Neural cell (in vitro differentiated cells): ENCODE measurements around the gene MYO10. TPM values are rescaled to one million over a fixed set of nuclear protein-coding genes. Genes with fewer than 3 reads are reported as not detected.
"Not testable (repeated sequence)": the region's sequence is repeated elsewhere in the genome, so short reads cannot be mapped to it uniquely, and the experiment has no call there.

ENCODE experiments used
- H2AFZ ChIP-seq: fragments of 200-600, 300-800 bp; sonication (generic), shearing (Covaris generic); 2 replicates; pipeline ENCODE4 v1.6.0; 2014; ENCODE audit warnings: low read depth, mild to moderate bottlenecking, antibody characterized with exemption, low read length, moderate library complexity
- H3F3A ChIP-seq: fragments of 200-600 bp; shearing (Covaris generic); 2 replicates; pipeline ENCODE4 v1.6.1; 2016; ENCODE audit warnings: mild to moderate bottlenecking, moderate library complexity, mixed read lengths, antibody characterized with exemption, low read length; ENCODE audit not compliant: insufficient read depth, poor library complexity, severe bottlenecking
- H3K27ac ChIP-seq: fragments of 200-600, 300-800 bp; sonication (generic), shearing (Covaris generic); 2 replicates; pipeline ENCODE4 v1.5.1; 2014; ENCODE audit warnings: mild to moderate bottlenecking, low read length, moderate library complexity
- H3K27me3 ChIP-seq: fragments of 300-800, 200-600 bp; sonication (generic), shearing (Covaris generic); 2 replicates; pipeline ENCODE4 v1.6.0; 2014; ENCODE audit warnings: mild to moderate bottlenecking, low read depth, low read length, moderate library complexity; ENCODE audit not compliant: insufficient read depth
- H3K36me3 ChIP-seq: fragments of 300-800, 200-600 bp; sonication (generic), shearing (Covaris generic); 2 replicates; pipeline ENCODE4 v1.5.1; 2014; ENCODE audit warnings: mild to moderate bottlenecking, antibody characterized with exemption, low read length, moderate library complexity; ENCODE audit not compliant: insufficient read depth
- H3K4me2 ChIP-seq: fragments of 300-800, 200-600 bp; sonication (generic), shearing (Covaris generic); 2 replicates; pipeline ENCODE4 v1.6.0; 2014; ENCODE audit warnings: mild to moderate bottlenecking, low read length
- H3K4me3 ChIP-seq: fragments of 300-800, 200-600 bp; sonication (generic), shearing (Covaris generic); 2 replicates; pipeline ENCODE4 v1.5.1; 2014; ENCODE audit warnings: mild to moderate bottlenecking, low read length, moderate library complexity
- H3K79me2 ChIP-seq: fragments of 200-600 bp; shearing (Covaris generic); replicated peaks from 2 replicates; pipeline ENCODE4 v1.6.0; 2014; ENCODE audit warnings: mild to moderate bottlenecking, low read length, moderate library complexity; ENCODE audit not compliant: insufficient read depth
- H3K9ac ChIP-seq: fragments of 300-800, 200-600 bp; sonication (generic), shearing (Covaris generic); 2 replicates; pipeline ENCODE4 v1.6.1; 2016; ENCODE audit warnings: mild to moderate bottlenecking, low read length, mixed read lengths
- H3K9me2 ChIP-seq: fragments of 200-600 bp; shearing (Covaris generic); 2 replicates; pipeline ENCODE4 v1.6.1; 2016; ENCODE audit warnings: mild to moderate bottlenecking, low read length, mixed read lengths; ENCODE audit not compliant: insufficient read depth
- H3K9me3 ChIP-seq: fragments of 200-600, 300-800 bp; sonication (generic), shearing (Covaris generic); 2 replicates; pipeline ENCODE4 v1.6.1; 2016; ENCODE audit warnings: mild to moderate bottlenecking, mixed run types, low read length, moderate library complexity, mixed read lengths
- H4K20me1 ChIP-seq: fragments of 200-600 bp; shearing (Covaris generic); 2 replicates; pipeline ENCODE4 v1.6.1; 2016; ENCODE audit warnings: mild to moderate bottlenecking, mixed run types; ENCODE audit not compliant: insufficient read depth
- MXI1 ChIP-seq: fragments of 450-650 bp; conservative IDR thresholded peaks from 2 replicates; pipeline ENCODE4 v1.6.1; 2014; ENCODE audit warnings: antibody characterized with exemption, mild to moderate bottlenecking; ENCODE audit not compliant: poor library complexity, severe bottlenecking
- TAF1 ChIP-seq: IDR thresholded peaks from 2 replicates; pipeline ENCODE4 v1.6.1; 2012; ENCODE audit warnings: low read depth
- polyA plus RNA-seq: library from polyadenylated mRNA; depleted of rRNA; stranded (reverse); fragments of >200 nt; gene quantifications from 2 replicates; pipeline ENCODE4 v1.2.3, GENCODE V29; 2014
- TF ChIP-seq, protein P1 (sequence below): fragments of 450-650 bp; IDR thresholded peaks from 2 replicates; pipeline ENCODE4 v1.5.1; 2014; ENCODE audit warnings: antibody characterized with exemption, mild to moderate bottlenecking, moderate library complexity; ENCODE audit not compliant: poor library complexity, severe bottlenecking
- TF ChIP-seq, protein P2 (sequence below): IDR thresholded peaks from 2 replicates; pipeline ENCODE4 v1.6.1; 2012; ENCODE audit warnings: borderline replicate concordance

The MYO10 gene
- polyA plus RNA-seq, 1 donor from 2014 or later: 3.2 TPM

DNA sequence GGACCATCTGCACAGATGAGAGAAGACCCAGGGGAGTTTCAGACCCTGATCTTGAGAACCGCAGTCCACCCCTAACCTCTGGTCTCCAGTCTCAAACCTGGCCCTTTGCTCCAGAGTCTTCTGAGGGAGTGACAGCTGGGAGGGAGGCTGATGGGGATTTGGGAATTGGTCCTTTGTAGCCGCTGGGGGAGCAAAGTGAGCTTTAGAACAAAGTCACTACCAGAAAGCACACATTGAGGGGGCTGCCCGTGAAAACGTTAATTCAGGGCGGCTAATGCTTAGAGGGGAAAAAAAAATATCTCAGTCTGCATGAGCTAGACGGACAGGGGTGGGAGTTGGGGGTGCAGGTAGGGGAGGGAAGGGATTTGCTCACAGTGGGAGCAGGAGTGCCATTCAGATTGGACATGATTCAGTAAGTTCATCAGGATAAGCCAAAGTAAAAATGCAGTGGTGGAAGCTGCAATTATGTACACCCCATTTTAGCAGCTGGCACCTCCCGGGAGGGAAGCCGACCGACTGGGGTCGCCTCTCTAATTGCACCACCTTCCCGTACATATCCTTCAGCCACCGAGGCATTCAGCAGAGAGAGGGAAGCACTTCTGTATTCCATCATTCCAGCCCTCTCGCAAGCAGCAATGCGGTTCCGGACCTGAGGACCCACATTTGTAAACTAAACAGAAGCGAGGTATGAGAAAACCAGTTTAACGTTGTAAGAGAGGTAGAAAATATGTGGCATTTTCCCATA is 195.8 kb downstream of the MYO10 start:
- Histone ChIP-seq H3K4me2 (peak overlapping the region; percentile 90), H2AFZ (no peak overlapping the region), H3F3A (peaks cover 16% of the 10 kb centered on the region), H3K9me3 (no peaks in the 10 kb centered on the region), H4K20me1 (no peaks in the 10 kb centered on the region), H3K9me2 (no peaks in the 10 kb centered on the region), H3K27ac (peak overlapping the region; percentile 18), H3K36me3 (no peaks in the 10 kb centered on the region), H3K79me2 (peaks cover 54% of the 10 kb centered on the region), H3K9ac (peak overlapping the region; percentile 61), H3K27me3 (no peaks in the 10 kb centered on the region), H3K4me3 (peak overlapping the region; percentile 66)
- TF ChIP-seq TAF1 (no peak), MXI1 (no peak)
- TF ChIP-seq, protein P1, sequence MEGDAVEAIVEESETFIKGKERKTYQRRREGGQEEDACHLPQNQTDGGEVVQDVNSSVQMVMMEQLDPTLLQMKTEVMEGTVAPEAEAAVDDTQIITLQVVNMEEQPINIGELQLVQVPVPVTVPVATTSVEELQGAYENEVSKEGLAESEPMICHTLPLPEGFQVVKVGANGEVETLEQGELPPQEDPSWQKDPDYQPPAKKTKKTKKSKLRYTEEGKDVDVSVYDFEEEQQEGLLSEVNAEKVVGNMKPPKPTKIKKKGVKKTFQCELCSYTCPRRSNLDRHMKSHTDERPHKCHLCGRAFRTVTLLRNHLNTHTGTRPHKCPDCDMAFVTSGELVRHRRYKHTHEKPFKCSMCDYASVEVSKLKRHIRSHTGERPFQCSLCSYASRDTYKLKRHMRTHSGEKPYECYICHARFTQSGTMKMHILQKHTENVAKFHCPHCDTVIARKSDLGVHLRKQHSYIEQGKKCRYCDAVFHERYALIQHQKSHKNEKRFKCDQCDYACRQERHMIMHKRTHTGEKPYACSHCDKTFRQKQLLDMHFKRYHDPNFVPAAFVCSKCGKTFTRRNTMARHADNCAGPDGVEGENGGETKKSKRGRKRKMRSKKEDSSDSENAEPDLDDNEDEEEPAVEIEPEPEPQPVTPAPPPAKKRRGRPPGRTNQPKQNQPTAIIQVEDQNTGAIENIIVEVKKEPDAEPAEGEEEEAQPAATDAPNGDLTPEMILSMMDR: no peak
- TF ChIP-seq, protein P2, sequence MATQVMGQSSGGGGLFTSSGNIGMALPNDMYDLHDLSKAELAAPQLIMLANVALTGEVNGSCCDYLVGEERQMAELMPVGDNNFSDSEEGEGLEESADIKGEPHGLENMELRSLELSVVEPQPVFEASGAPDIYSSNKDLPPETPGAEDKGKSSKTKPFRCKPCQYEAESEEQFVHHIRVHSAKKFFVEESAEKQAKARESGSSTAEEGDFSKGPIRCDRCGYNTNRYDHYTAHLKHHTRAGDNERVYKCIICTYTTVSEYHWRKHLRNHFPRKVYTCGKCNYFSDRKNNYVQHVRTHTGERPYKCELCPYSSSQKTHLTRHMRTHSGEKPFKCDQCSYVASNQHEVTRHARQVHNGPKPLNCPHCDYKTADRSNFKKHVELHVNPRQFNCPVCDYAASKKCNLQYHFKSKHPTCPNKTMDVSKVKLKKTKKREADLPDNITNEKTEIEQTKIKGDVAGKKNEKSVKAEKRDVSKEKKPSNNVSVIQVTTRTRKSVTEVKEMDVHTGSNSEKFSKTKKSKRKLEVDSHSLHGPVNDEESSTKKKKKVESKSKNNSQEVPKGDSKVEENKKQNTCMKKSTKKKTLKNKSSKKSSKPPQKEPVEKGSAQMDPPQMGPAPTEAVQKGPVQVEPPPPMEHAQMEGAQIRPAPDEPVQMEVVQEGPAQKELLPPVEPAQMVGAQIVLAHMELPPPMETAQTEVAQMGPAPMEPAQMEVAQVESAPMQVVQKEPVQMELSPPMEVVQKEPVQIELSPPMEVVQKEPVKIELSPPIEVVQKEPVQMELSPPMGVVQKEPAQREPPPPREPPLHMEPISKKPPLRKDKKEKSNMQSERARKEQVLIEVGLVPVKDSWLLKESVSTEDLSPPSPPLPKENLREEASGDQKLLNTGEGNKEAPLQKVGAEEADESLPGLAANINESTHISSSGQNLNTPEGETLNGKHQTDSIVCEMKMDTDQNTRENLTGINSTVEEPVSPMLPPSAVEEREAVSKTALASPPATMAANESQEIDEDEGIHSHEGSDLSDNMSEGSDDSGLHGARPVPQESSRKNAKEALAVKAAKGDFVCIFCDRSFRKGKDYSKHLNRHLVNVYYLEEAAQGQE: no peak

DNA sequence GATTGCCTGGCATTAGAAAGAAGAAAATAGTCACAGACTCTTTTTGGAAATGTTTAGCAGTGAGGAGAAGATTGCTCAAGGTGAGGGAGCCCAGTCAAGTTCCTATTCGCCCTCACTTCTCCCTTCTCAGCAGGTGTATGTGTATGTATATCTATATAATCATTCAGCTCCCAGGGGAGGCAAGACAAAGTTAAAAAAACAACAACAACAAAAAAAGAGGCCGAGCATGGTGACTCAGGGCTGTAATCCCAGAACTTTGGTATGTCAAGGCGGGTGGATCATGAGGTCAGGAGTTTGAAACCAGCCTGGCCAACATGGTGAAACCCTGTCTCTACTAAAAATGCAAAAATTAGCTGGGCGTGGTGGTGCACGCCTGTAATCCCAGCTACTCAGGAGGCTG is 197.7 kb downstream of the MYO10 start:
- H2AFZ ChIP-seq, H3K36me3 ChIP-seq, H3K27ac ChIP-seq, H4K20me1 ChIP-seq, H3K9me2 ChIP-seq, H3K9me3 ChIP-seq, H3K4me2 ChIP-seq, H3K27me3 ChIP-seq, H3K9ac ChIP-seq: not testable (repeated sequence)
- Histone ChIP-seq H3F3A (peaks cover 16% of the 10 kb centered on the region), H3K79me2 (peaks cover 66% of the 10 kb centered on the region), H3K4me3 (peak overlapping the region; percentile 54)

- no peak overlapping the region for H2AFZ ChIP-seq
- TF ChIP-seq, protein P2: no peak
- peak; percentile 4 for TF ChIP-seq MXI1
- H3K27ac ChIP-seq: peak overlapping the region; percentile 43
- H3F3A ChIP-seq: peaks cover 16% of the 10 kb centered on the region
- H3K27me3 ChIP-seq: no peaks in the 10 kb centered on the region
- no peaks in the 10 kb centered on the region for H3K9me3 ChIP-seq
- no peaks in the 10 kb centered on the region for H3K9me2 ChIP-seq
- peak overlapping the region; percentile 41 for H3K9ac ChIP-seq
- no peaks in the 10 kb centered on the region for H3K36me3 ChIP-seq
- H4K20me1 ChIP-seq: no peaks in the 10 kb centered on the region
- peak overlapping the region; percentile 54 for H3K4me3 ChIP-seq
- peak overlapping the region; percentile 32 for H3K4me2 ChIP-seq
- peaks cover 66% of the 10 kb centered on the region for H3K79me2 ChIP-seq
Measured at GRCh38 chr5:16737620-16738364, 198.3 kb downstream of the MYO10 start.
